ENCODE data around the gene PARD3.
"Not testable (repeated sequence)": the region's sequence is repeated elsewhere in the genome, so short reads cannot be mapped to it uniquely, and the experiment has no call there.

Gene PARD3

GRCh38 chr10:34743814-34744213, 71.3 kb downstream of the PARD3 start:
- no peaks in the 10 kb centered on the region for H3K36me3 ChIP-seq (ENCODE audit: control insufficient read depth in 2 of 2, insufficient read depth in 2 of 2, low read length in 2 of 2)
- H3K4me1 ChIP-seq (ENCODE audit: control insufficient read depth, insufficient read depth, low read length): peaks cover 46% of the 10 kb centered on the region
- H3K27ac ChIP-seq (ENCODE audit: low read length): peak overlapping the region; percentile 82
- H3K9me3 ChIP-seq (ENCODE audit: control insufficient read depth in 2 of 2, low read length in 2 of 2): no peaks in the 10 kb centered on the region
- peak overlapping the region in 1 of 2 donors; percentile 46 for H3K9ac ChIP-seq (ENCODE audit: low read length in 2 of 2)
- no peaks in the 10 kb centered on the region for H3K27me3 ChIP-seq (ENCODE audit: control insufficient read depth in 1 of 2, insufficient read depth in 2 of 2, low read length in 2 of 2)
- H3K4me3 ChIP-seq (ENCODE audit: low read length in 2 of 2): peak overlapping the region; percentile 21 to 55

GRCh38 chr10:34742456-34742855, 72.6 kb downstream of the PARD3 start:
- Histone ChIP-seq H3K9me3 (ENCODE audit: control insufficient read depth in 2 of 2, low read length in 2 of 2) (no peaks in the 10 kb centered on the region), H3K36me3 (ENCODE audit: control insufficient read depth in 2 of 2, insufficient read depth in 2 of 2, low read length in 2 of 2) (no peaks in the 10 kb centered on the region), H3K4me1 (ENCODE audit: control insufficient read depth, insufficient read depth, low read length) (peaks cover 42% of the 10 kb centered on the region), H3K27me3 (ENCODE audit: control insufficient read depth in 1 of 2, insufficient read depth in 2 of 2, low read length in 2 of 2) (no peaks in the 10 kb centered on the region), H3K27ac (ENCODE audit: low read length) (peak overlapping the region; percentile 82), H3K4me3 (ENCODE audit: low read length in 2 of 2) (no peak overlapping the region), H3K9ac (ENCODE audit: low read length in 2 of 2) (no peak overlapping the region)

GRCh38 chr10:34741087-34741486, 74.0 kb downstream of the PARD3 start:
- H3K9ac ChIP-seq (ENCODE audit: low read length in 2 of 2); H3K4me3 ChIP-seq (ENCODE audit: low read length in 2 of 2); H3K27ac ChIP-seq (ENCODE audit: low read length); H3K9me3 ChIP-seq (ENCODE audit: control insufficient read depth in 2 of 2, low read length in 2 of 2); H3K36me3 ChIP-seq (ENCODE audit: control insufficient read depth in 2 of 2, insufficient read depth in 2 of 2, low read length in 2 of 2); H3K27me3 ChIP-seq (ENCODE audit: control insufficient read depth in 1 of 2, insufficient read depth in 2 of 2, low read length in 2 of 2): not testable (repeated sequence)
- peaks cover 38% of the 10 kb centered on the region for H3K4me1 ChIP-seq (ENCODE audit: control insufficient read depth, insufficient read depth, low read length)

- H3K27me3 ChIP-seq (ENCODE audit: control insufficient read depth in 1 of 2, insufficient read depth in 2 of 2, low read length in 2 of 2): no peaks in the 10 kb centered on the region
- peak overlapping the region in 1 of 2 donors; percentile 36 for H3K9ac ChIP-seq (ENCODE audit: low read length in 2 of 2)
- H3K9me3 ChIP-seq (ENCODE audit: control insufficient read depth in 2 of 2, low read length in 2 of 2): no peaks in the 10 kb centered on the region
- peaks cover 36% of the 10 kb centered on the region for H3K4me1 ChIP-seq (ENCODE audit: control insufficient read depth, insufficient read depth, low read length)
- H3K4me3 ChIP-seq (ENCODE audit: low read length in 2 of 2): peak overlapping the region; percentile 47 to 57
- no peaks in the 10 kb centered on the region for H3K36me3 ChIP-seq (ENCODE audit: control insufficient read depth in 2 of 2, insufficient read depth in 2 of 2, low read length in 2 of 2)
- H3K27ac ChIP-seq (ENCODE audit: low read length): peak overlapping the region; percentile 73
Measured at GRCh38 chr10:34740321-34740720, 74.8 kb downstream of the PARD3 start.

- Histone ChIP-seq H3K9me3 (ENCODE audit: control insufficient read depth in 2 of 2, low read length in 2 of 2) (no peaks in the 10 kb centered on the region), H3K4me3 (ENCODE audit: low read length in 2 of 2) (peak overlapping the region; percentile 47 to 57), H3K9ac (ENCODE audit: low read length in 2 of 2) (peak overlapping the region; percentile 16 to 36), H3K4me1 (ENCODE audit: control insufficient read depth, insufficient read depth, low read length) (peaks cover 36% of the 10 kb centered on the region), H3K27ac (ENCODE audit: low read length) (peak overlapping the region; percentile 73), H3K27me3 (ENCODE audit: control insufficient read depth in 1 of 2, insufficient read depth in 2 of 2, low read length in 2 of 2) (no peaks in the 10 kb centered on the region), H3K36me3 (ENCODE audit: control insufficient read depth in 2 of 2, insufficient read depth in 2 of 2, low read length in 2 of 2) (no peaks in the 10 kb centered on the region)
Measured at GRCh38 chr10:34739915-34740314, 75.2 kb downstream of the PARD3 start.

GRCh38 chr10:34737772-34738169, 77.3 kb downstream of the PARD3 start:
- Histone ChIP-seq H3K4me1 (ENCODE audit: control insufficient read depth, insufficient read depth, low read length) (peaks cover 20% of the 10 kb centered on the region), H3K27ac (ENCODE audit: low read length) (peak overlapping the region; percentile 24)

GRCh38 chr10:34736976-34737771, 77.9 kb downstream of the PARD3 start:
- no peak overlapping the region for H3K9ac ChIP-seq (ENCODE audit: low read length in 2 of 2)
- no peaks in the 10 kb centered on the region for H3K9me3 ChIP-seq (ENCODE audit: control insufficient read depth in 2 of 2, low read length in 2 of 2)
- no peaks in the 10 kb centered on the region for H3K36me3 ChIP-seq (ENCODE audit: control insufficient read depth in 2 of 2, insufficient read depth in 2 of 2, low read length in 2 of 2)
- peak overlapping the region; percentile 24 for H3K27ac ChIP-seq (ENCODE audit: low read length)
- no peak overlapping the region for H3K4me3 ChIP-seq (ENCODE audit: low read length in 2 of 2)
- H3K27me3 ChIP-seq (ENCODE audit: control insufficient read depth in 1 of 2, insufficient read depth in 2 of 2, low read length in 2 of 2): no peaks in the 10 kb centered on the region
- peaks cover 14% of the 10 kb centered on the region for H3K4me1 ChIP-seq (ENCODE audit: control insufficient read depth, insufficient read depth, low read length)

More at GRCh38 chr10:34737772-34738169, 77.3 kb downstream of the PARD3 start:
- H3K4me3 ChIP-seq (ENCODE audit: low read length in 2 of 2): no peak overlapping the region
- H3K27me3 ChIP-seq (ENCODE audit: control insufficient read depth in 1 of 2, insufficient read depth in 2 of 2, low read length in 2 of 2): no peaks in the 10 kb centered on the region
- H3K9ac ChIP-seq (ENCODE audit: low read length in 2 of 2): no peak overlapping the region
- H3K9me3 ChIP-seq (ENCODE audit: control insufficient read depth in 2 of 2, low read length in 2 of 2): no peaks in the 10 kb centered on the region
- no peaks in the 10 kb centered on the region for H3K36me3 ChIP-seq (ENCODE audit: control insufficient read depth in 2 of 2, insufficient read depth in 2 of 2, low read length in 2 of 2)

GRCh38 chr10:34734918-34735317, 80.2 kb downstream of the PARD3 start:
- H3K27me3 ChIP-seq (ENCODE audit: control insufficient read depth in 1 of 2, insufficient read depth in 2 of 2, low read length in 2 of 2): no peaks in the 10 kb centered on the region
- no peak overlapping the region for H3K4me3 ChIP-seq (ENCODE audit: low read length in 2 of 2)
- H3K9ac ChIP-seq (ENCODE audit: low read length in 2 of 2): no peak overlapping the region
- H3K36me3 ChIP-seq (ENCODE audit: control insufficient read depth in 2 of 2, insufficient read depth in 2 of 2, low read length in 2 of 2): no peaks in the 10 kb centered on the region
- H3K9me3 ChIP-seq (ENCODE audit: control insufficient read depth in 2 of 2, low read length in 2 of 2): no peaks in the 10 kb centered on the region
- H3K27ac ChIP-seq (ENCODE audit: low read length): no peak overlapping the region
- H3K4me1 ChIP-seq (ENCODE audit: control insufficient read depth, insufficient read depth, low read length): peaks cover 12% of the 10 kb centered on the region

- no peaks in the 10 kb centered on the region for H3K36me3 ChIP-seq (ENCODE audit: control insufficient read depth in 2 of 2, insufficient read depth in 2 of 2, low read length in 2 of 2)
- H3K27me3 ChIP-seq (ENCODE audit: control insufficient read depth in 1 of 2, insufficient read depth in 2 of 2, low read length in 2 of 2): no peaks in the 10 kb centered on the region
- no peak overlapping the region for H3K27ac ChIP-seq (ENCODE audit: low read length)
- H3K9me3 ChIP-seq (ENCODE audit: control insufficient read depth in 2 of 2, low read length in 2 of 2): no peaks in the 10 kb centered on the region
- no peak overlapping the region for H3K9ac ChIP-seq (ENCODE audit: low read length in 2 of 2)
- no peak overlapping the region for H3K4me3 ChIP-seq (ENCODE audit: low read length in 2 of 2)
- peaks cover 4% of the 10 kb centered on the region for H3K4me1 ChIP-seq (ENCODE audit: control insufficient read depth, insufficient read depth, low read length)
Measured at GRCh38 chr10:34732926-34733325, 82.2 kb downstream of the PARD3 start.

GRCh38 chr10:34731885-34732701, 83.0 kb downstream of the PARD3 start:
- no peak overlapping the region for H3K27ac ChIP-seq (ENCODE audit: low read length)
- H3K4me3 ChIP-seq (ENCODE audit: low read length in 2 of 2): no peak overlapping the region
- H3K27me3 ChIP-seq (ENCODE audit: control insufficient read depth in 1 of 2, insufficient read depth in 2 of 2, low read length in 2 of 2): no peaks in the 10 kb centered on the region
- no peaks in the 10 kb centered on the region for H3K9me3 ChIP-seq (ENCODE audit: control insufficient read depth in 2 of 2, low read length in 2 of 2)
- H3K36me3 ChIP-seq (ENCODE audit: control insufficient read depth in 2 of 2, insufficient read depth in 2 of 2, low read length in 2 of 2): no peaks in the 10 kb centered on the region
- H3K9ac ChIP-seq (ENCODE audit: low read length in 2 of 2): no peak overlapping the region
- peaks cover 13% of the 10 kb centered on the region for H3K4me1 ChIP-seq (ENCODE audit: control insufficient read depth, insufficient read depth, low read length)

All from stomach smooth muscle (tissue), 2 donors.